Tibial nerve (tissue), 4 donors: ENCODE results near the gene CDK13. TPM values are rescaled to one million over a fixed set of nuclear protein-coding genes. Genes with fewer than 3 reads are reported as not detected.

Experiments used
- DNase-seq, 2 donors: peaks; one replicate each; pipeline ENCODE4 v3.0.0-alpha.2; 2019; ENCODE audit warnings: low spot score in 2 of 2
- H3K27ac ChIP-seq, 4 donors: fragments of 200-600 bp; sonication (generic) in 3 of 4; one replicate each; pipeline ENCODE4 v1.5.1; 2017 to 2019; ENCODE audit warnings: mild to moderate bottlenecking in 1 of 4
- H3K27me3 ChIP-seq, 2 donors: fragments of 200-600 bp; sonication (generic) in 1 of 2; one replicate each; pipeline versions ENCODE4 v1.5.1 to v1.6.0; 2017 to 2019
- H3K36me3 ChIP-seq, 3 donors: fragments of 200-600 bp; sonication (generic); one replicate each; pipeline ENCODE4 v1.5.1; 2018 to 2019
- H3K4me1 ChIP-seq, 4 donors: fragments of 200-600 bp; sonication (generic) in 3 of 4; one replicate each; pipeline ENCODE4 v1.5.1; 2017 to 2019
- H3K4me3 ChIP-seq, 4 donors: fragments of 200-600 bp; sonication (generic) in 3 of 4; one replicate each; pipeline ENCODE4 v1.5.1; 2017 to 2019; ENCODE audit warnings: mild to moderate bottlenecking in 1 of 4, moderate library complexity in 1 of 4
- H3K9me3 ChIP-seq, 4 donors: fragments of 200-600 bp; sonication (generic) in 3 of 4; one replicate each; pipeline ENCODE4 v1.5.1; 2017 to 2019
- EP300 ChIP-seq, 2 donors: sonication (generic); formaldehyde crosslinking; IDR thresholded peaks; one replicate each; pipeline ENCODE4 v1.6.1; 2017; ENCODE audit warnings: antibody characterized with exemption in 2 of 2, mild to moderate bottlenecking in 1 of 2
- POLR2A ChIP-seq, 2 donors: fragments of 450-650 bp; IDR thresholded peaks; one replicate each; pipeline ENCODE4 v1.6.1; 2017; ENCODE audit warnings: antibody characterized with exemption in 2 of 2, mild to moderate bottlenecking in 2 of 2, moderate library complexity in 2 of 2
- WGBS, 2 donors: methylation state at CpG; one replicate each; pipeline ENCODE4 v1.1.5; 2018; 5-methylcytosine and 5-hydroxymethylcytosine counted together
- total RNA-seq, 4 donors: library from RNA; depleted of rRNA; stranded (reverse); fragments of >200 nt; gene quantifications; one replicate each; pipeline ENCODE4 v1.1.0, GENCODE V29; 2016
- TF ChIP-seq, protein P1 (sequence below), 5 experiments: fragments of 200-600 bp in 3 of 5; fragments of 450-650 bp in 2 of 5; sonication (generic) in 3 of 5; IDR thresholded peaks; one replicate each; pipeline ENCODE4 v1.5.1; 2016 to 2019; ENCODE audit warnings: antibody characterized with exemption in 5 of 5, mild to moderate bottlenecking in 3 of 5, moderate library complexity in 2 of 5

CDK13 gene
- total RNA-seq, 4 donors from 2014 or later = 87.8 to 128 (median 114) TPM

DNA sequence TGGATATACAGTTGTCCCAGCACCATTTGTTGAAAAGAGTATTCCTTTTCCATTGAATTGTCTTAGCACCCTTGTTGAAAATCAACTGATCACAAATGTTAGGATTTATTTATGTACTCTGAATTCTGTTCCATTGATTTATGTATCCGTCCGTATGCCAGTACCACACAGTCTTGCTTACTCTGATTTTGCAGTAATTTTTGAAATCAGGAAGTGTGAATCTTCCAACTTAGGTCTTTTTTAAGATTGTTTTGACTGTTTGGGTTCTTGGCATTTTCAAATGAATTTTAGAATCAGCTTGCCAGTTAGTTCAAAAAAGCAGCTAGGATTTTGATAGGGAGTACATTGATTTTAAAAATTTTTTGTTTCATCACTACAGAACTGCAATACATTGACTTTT lies 23.7 kb downstream of the CDK13 start:
- no peak for TF ChIP-seq EP300 (IDR thresholded peaks at IDR 0.05)
- TF ChIP-seq, protein P1, sequence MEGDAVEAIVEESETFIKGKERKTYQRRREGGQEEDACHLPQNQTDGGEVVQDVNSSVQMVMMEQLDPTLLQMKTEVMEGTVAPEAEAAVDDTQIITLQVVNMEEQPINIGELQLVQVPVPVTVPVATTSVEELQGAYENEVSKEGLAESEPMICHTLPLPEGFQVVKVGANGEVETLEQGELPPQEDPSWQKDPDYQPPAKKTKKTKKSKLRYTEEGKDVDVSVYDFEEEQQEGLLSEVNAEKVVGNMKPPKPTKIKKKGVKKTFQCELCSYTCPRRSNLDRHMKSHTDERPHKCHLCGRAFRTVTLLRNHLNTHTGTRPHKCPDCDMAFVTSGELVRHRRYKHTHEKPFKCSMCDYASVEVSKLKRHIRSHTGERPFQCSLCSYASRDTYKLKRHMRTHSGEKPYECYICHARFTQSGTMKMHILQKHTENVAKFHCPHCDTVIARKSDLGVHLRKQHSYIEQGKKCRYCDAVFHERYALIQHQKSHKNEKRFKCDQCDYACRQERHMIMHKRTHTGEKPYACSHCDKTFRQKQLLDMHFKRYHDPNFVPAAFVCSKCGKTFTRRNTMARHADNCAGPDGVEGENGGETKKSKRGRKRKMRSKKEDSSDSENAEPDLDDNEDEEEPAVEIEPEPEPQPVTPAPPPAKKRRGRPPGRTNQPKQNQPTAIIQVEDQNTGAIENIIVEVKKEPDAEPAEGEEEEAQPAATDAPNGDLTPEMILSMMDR (IDR thresholded peaks at IDR 0.05) = no peak
- TF ChIP-seq POLR2A (IDR thresholded peaks at IDR 0.05) = no peak
- WGBS, 2 donors = 84 to 86% methylated on average over 2 of the region's 2 CpGs

DNA sequence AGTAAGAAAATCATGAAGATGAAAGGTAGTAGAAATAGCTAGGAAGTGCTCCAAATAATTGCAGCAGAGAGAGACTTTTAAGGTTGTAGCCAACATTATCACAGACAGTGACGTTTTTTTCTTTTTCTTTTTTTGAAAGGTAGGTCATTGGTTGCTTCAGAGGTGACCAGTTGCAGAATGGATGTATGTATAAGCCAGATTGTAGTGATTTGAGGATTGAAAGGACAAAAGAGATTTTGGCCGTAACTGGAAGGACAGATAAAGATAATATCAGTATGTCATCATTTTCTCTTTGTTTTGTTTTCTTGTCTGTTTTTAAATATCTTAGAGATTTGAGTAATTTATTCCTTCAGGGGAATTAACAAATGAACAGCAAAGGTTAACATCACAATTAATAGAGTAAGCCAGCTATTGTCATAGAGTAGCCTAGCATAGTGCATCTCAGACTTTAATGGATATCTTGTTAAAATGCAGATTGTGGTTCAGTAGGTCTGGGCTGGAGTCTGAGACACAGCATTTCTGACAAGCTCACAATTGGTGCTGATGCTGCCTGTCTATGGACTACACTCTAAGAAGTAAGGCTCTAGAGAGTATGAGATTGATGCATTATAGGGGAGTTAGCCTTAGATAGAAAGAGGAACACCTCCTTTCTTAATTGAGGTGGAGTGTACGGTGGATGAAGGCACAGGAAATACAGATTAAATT lies 28.3 kb downstream of the CDK13 start:
- no peak overlapping the region for H3K27ac ChIP-seq
- WGBS, 2 donors = 47 to 50% methylated on average over 3 of the region's 3 CpGs
- no peaks in the 10 kb centered on the region for H3K36me3 ChIP-seq
- H3K9me3 ChIP-seq = no peaks in the 10 kb centered on the region
- peaks cover 0 to 58% (median 0%) of the 10 kb centered on the region in 4 donors for H3K4me1 ChIP-seq
- no peak overlapping the region for H3K4me3 ChIP-seq
- TF ChIP-seq POLR2A (IDR thresholded peaks at IDR 0.05) = no peak
- TF ChIP-seq, protein P1 (IDR thresholded peaks at IDR 0.05) = no peak
- TF ChIP-seq EP300 (IDR thresholded peaks at IDR 0.05) = no peak
- DNase-seq = no peak
- H3K27me3 ChIP-seq = no peaks in the 10 kb centered on the region

More for the DNA sequence above, 23.7 kb downstream of the CDK13 start:
- Histone ChIP-seq H3K9me3 (no peaks in the 10 kb centered on the region), H3K27ac (no peak overlapping the region), H3K36me3 (no peaks in the 10 kb centered on the region), H3K27me3 (no peaks in the 10 kb centered on the region), H3K4me3 (no peak overlapping the region), H3K4me1 (peaks cover 0 to 81% (median 9%) of the 10 kb centered on the region in 4 donors)
- no peak for DNase-seq

DNA sequence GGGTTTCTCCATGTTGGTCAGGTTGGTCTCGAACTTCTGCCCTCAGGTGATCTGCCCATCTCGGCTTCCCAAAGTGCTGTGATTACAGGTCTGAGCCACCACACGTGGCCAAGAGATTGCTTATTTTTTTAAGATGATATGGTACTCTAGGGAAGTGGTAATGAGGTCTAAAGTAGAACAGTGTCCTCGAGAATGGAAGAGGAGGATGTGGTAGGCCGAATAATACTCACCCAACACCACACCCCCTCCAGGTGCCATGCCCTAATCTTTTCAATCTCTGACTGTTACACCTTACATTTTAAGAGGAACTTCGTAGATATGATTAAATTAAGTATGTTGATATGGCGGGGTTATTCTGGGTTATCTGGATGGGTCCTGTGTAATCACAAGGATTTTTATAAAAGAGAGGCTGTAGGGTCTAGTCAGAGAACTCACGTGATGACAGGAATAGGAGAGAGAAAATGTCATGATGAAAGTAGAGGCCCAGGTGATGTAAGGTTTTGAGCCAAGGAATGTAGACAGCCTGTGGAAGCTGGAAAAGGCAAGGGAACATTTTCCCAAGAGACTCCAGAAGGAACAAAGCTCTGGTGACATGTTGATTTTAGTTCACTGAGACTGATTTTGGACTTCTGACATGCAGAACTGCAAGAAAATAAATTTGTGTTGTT lies 29.5 kb downstream of the CDK13 start:
- H3K27ac ChIP-seq = no peak overlapping the region
- no peak for DNase-seq
- no peaks in the 10 kb centered on the region for H3K36me3 ChIP-seq
- H3K27me3 ChIP-seq = no peaks in the 10 kb centered on the region
- WGBS, 2 donors = 82 to 85% methylated on average over 8 of the region's 8 CpGs
- H3K9me3 ChIP-seq = no peaks in the 10 kb centered on the region
- no peak overlapping the region for H3K4me3 ChIP-seq
- TF ChIP-seq EP300 (IDR thresholded peaks at IDR 0.05) (no peak), POLR2A (IDR thresholded peaks at IDR 0.05) (no peak)
- TF ChIP-seq, protein P1 (IDR thresholded peaks at IDR 0.05) = no peak
- peaks cover 0 to 63% (median 4%) of the 10 kb centered on the region in 4 donors for H3K4me1 ChIP-seq

DNA sequence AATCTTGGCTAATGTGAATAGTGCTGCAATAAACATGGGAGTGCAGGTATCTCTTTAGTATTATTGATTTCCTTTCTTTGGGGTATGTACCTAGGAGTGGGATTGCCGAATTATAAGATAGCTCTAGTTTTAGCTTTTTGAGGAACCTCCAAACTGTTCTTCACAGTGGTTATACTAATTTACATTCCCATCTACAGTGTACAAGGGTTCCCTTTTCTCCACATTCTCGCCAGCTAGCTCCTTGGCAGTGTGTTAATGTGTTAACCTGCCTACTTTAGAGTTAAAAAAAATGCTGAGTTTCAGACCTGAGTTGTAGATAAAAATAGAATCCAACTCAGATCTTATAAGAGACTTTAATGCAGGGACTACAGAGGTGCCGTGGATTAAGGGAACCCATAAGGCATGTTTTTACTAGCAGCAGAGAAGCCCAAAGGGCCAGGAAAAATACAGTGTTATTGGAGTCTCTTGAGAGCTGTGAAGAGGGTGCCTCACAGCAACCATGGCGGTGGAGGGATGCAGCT lies 35.4 kb downstream of the CDK13 start:
- no peak for DNase-seq
- Histone ChIP-seq H3K4me3 (no peak overlapping the region), H3K36me3 (peaks cover 0 to 10% (median 0%) of the 10 kb centered on the region in 3 donors), H3K27ac (no peak overlapping the region), H3K27me3 (no peaks in the 10 kb centered on the region), H3K4me1 (peaks cover 0 to 49% (median 6%) of the 10 kb centered on the region in 4 donors), H3K9me3 (no peaks in the 10 kb centered on the region)
- WGBS, 2 donors = 83% methylated on average over 4 of the region's 4 CpGs
- TF ChIP-seq EP300 (IDR thresholded peaks at IDR 0.05) = no peak
- TF ChIP-seq, protein P1 (IDR thresholded peaks at IDR 0.05) = no peak
- no peak for TF ChIP-seq POLR2A (IDR thresholded peaks at IDR 0.05)
